Right ventricle myocardium superior (tissue), 1 donor: ENCODE data around the gene LIMK1. TPM values are rescaled to one million over a fixed set of nuclear protein-coding genes. Genes with fewer than 3 reads are reported as not detected.
A peak's percentile ranks its signal among the peaks of the same experiment; 100 is the strongest.
"Not testable (repeated sequence)": the region's sequence is repeated elsewhere in the genome, so short reads cannot be mapped to it uniquely, and the experiment has no call there.

Source experiments
- ATAC-seq: fragments of 200-7000 bp; cut with Tn5 transposase; one replicate; pipeline ENCODE4 v1.9.1; 2020; ENCODE audit warnings: mild to moderate bottlenecking; ENCODE audit not compliant: poor library complexity
- DNase-seq: peaks from one replicate; pipeline ENCODE4 v3.0.0-alpha.2; 2020
- intact Hi-C: fragments of 100-400 bp; cut with DNase I; formaldehyde crosslinking; loops from one replicate; pipeline ENCODE4 v1.11.2; 2022
- total RNA-seq: library from RNA; stranded (reverse); fragmentation: NEBNext Ultra II Directional; extraction: Animal tissue kit (Norgen Biotek cat#: 25700); gene quantifications from one replicate; pipeline ENCODE4 v1.2.1, GENCODE V29; 2021
- donor health status: DM: no; HTN: yes; CAD: no; lungs with severe emphysema.

LIMK1 gene
- total RNA-seq, 1 donor from 2014 or later: 8.6 TPM

DNA sequence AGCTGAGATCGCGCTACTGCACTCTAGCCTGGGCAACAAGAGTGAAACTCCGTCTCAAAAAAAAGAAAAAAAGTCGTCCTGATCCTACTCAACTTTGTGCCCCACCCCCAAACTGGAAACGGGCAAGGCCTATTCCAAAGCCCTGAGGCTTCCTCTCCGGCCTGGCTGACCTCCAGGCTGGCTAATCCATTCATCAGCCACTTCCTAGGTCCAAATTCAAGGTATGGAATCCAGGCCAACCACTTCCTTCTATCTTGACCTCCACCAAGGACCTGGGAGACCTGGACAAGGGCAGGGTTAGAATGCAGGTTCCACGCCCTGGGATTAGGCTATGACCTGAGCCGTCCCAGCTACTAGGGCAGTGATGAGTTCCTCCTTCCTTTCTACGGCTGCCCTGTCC lies 70.1 kb downstream of the LIMK1 start:
- no peak for DNase-seq
- intact Hi-C loops: no loop called here
- no peak for ATAC-seq

DNA sequence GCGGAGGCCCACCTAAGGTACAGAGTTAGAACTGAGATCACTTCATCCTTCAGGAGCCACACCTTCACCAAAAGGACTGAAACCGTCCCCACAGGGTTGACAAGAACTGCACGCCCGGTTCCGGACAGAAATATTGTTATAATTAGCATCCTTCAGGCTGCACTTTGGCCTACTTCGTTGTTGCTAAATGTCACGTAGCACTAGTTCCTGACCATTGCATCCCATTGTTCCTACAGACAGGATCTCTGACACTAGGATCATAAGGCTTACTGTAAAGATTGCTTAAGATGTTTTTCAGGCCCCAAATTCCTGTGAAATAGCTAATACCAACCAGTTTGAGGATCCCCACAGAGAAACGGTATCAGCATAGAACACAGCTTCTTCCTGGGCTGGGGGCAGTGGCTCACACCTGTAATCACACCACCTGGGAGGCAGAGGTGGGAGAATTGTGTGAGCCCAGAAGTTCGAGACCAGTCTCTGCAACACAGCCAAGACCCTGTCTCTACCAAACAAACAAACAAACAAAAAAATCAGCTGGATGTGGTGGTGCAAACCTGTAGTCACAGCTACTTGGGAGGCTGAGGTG lies 72.3 kb downstream of the LIMK1 start:
- intact Hi-C loops: no loop called here
- ATAC-seq (peak; percentile 46), DNase-seq (no peak)

DNA sequence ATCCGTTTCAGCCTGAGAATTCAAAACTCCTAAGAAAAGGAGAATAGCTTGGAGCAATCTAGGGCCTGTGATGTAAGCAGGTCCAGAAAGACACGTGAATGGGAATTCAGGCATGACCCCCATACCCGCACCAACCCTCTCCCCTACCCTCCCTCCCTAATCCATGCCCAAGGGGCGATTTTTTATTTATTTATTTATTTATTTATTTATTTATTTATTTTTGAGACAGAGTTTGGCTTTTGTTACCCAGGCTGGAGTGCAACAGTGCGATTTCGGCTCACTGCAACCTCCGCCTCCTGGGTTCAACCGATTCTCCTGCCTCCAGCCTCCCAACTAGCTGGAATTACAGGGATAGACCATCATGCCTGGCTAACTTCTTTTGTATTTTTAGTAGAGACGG lies 74.0 kb downstream of the LIMK1 start:
- DNase-seq (no peak), ATAC-seq (no peak)
- intact Hi-C loops: no loop called here

DNA sequence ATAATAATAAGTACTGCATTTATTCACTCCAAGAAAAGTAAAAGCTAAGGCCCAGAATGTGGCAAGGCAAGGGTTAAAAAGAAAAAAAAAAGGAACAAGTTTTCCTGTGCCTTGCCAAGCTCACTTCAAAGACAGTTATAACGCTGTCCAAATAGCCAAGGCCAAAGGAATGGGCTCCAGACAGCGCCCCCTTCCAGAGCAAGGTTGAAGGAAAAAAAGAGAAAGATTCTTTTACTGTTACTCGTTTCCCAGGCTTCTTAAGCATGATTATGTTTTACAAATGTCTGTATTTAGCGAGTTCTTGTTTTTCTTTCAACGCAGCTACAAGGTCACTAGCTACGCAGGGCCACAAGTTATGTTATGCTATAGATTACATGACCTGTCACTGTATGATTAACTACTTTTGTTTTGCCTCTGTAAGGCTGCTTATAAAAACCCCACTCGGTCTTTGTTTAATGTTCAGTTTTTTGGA lies 81.4 kb downstream of the LIMK1 start:
- ATAC-seq: peak; percentile 41
- intact Hi-C loops: no loop called here
- DNase-seq: no peak

DNA sequence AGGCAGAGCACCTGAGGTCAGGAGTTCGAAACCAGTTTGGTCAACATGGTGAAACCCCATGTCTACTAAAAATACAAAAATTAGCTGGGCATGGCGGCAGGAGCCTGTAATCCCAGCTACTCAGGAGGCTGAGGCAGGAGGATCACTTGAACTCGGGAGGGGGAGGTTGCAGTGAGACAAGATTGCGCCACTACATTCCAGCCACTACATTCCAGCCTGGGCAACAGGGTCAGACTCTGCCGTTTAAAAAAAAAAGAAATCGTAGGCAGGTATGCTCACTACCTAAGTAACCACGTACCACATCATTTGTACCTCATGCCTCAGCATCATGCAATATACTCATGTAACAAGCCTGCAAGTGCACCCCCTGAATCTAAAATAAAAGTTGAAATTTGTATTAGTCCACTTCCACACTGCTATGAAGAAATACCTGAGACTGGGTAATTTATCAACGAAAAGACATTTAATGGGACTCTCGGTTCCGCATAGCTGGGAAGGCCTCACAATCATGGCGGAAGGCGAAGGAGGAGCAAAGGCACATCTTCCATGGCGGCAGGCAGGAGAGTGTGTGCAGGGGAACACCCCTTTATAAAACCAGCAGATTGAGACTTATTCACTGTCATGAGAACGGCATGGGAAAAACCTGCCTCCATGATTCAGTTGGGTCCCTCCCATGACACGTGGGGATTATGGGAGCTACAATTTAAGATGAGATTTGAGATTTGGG lies 82.4 kb downstream of the LIMK1 start:
- intact Hi-C loops: no loop called here
- ATAC-seq: no peak
- DNase-seq: no peak

DNA sequence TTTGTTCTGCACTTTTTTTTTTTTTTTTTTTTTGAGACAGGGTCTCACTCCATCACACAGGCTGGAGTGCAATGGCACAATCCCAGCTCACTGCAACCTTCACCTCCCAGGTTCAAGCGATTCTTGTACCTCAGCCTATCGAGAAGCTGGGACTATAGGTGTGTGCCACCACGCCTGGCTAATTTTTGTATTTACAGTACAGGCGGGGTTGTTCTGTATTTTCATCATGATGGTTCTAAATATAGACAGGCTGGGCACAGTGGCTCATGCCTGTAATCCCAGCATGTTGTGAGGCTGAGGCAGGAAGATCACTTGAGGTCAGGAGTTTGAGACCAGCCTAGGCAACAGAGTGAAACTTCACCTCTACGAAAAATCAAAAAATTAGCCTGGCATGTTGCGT lies 83.7 kb downstream of the LIMK1 start:
- DNase-seq, intact Hi-C loops: not testable (repeated sequence)
- peak; percentile 28 for ATAC-seq

Other genes starting within 250 kb of the LIMK1 start
- 0.43 TPM for gene METTL27, start 241.3 kb upstream of the LIMK1 start, total RNA-seq
- not detected for gene TMEM270, start 222.6 kb upstream of the LIMK1 start, total RNA-seq
- 33.2 TPM for gene ELN, start 55.6 kb upstream of the LIMK1 start, total RNA-seq
- gene EIF4H, start 90.6 kb downstream of the LIMK1 start, total RNA-seq: 166 TPM
- 2.2 TPM for gene LAT2, start 126.2 kb downstream of the LIMK1 start, total RNA-seq
- gene RFC2, start 170.6 kb downstream of the LIMK1 start, total RNA-seq: 9.4 TPM
- gene CLIP2, start 205.6 kb downstream of the LIMK1 start, total RNA-seq: 6.6 TPM